Esophagus muscularis mucosa (tissue), 3 donors: ENCODE data around the gene NRG4.

Experiments used
- POLR2A ChIP-seq: fragments of 450-650 bp; IDR thresholded peaks from one replicate; pipeline ENCODE4 v1.6.1; 2017; ENCODE audit warnings: antibody characterized with exemption, moderate library complexity, mild to moderate bottlenecking, low read depth
- POLR2AphosphoS5 ChIP-seq, 2 donors: sonication (generic); formaldehyde crosslinking; IDR thresholded peaks; one replicate each; pipeline ENCODE4 v1.6.1; 2017; ENCODE audit warnings: antibody characterized with exemption in 2 of 2
- TF ChIP-seq, protein P1 (sequence below), 3 experiments: fragments of 200-600 bp in 2 of 3; fragments of 450-650 bp in 1 of 3; sonication (generic) in 2 of 3; IDR thresholded peaks; one replicate each; pipeline ENCODE4 v1.5.1; 2017 to 2019; ENCODE audit warnings: antibody characterized with exemption in 3 of 3, mild to moderate bottlenecking in 2 of 3, moderate library complexity in 1 of 3

DNA sequence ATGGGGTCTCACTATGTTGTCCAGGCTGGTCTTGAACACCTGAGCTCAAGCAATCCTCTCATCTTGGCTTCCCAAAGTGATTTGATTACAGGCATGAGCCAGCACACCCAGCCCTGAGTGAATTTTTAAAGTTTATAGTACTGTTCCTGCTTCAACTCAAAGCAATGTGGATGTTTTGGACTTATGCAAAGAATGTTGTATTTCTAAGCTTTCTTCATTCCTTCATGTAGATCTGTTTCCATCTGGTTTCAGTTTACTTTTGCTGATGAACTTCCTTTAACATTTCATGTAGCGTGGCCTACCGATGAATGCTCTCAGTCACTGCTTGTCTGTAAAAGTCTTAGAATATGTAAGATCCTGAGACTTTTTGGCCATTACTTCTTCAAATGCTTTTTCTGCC, 23.2 kb downstream of the NRG4 start:
- TF ChIP-seq, protein P1, sequence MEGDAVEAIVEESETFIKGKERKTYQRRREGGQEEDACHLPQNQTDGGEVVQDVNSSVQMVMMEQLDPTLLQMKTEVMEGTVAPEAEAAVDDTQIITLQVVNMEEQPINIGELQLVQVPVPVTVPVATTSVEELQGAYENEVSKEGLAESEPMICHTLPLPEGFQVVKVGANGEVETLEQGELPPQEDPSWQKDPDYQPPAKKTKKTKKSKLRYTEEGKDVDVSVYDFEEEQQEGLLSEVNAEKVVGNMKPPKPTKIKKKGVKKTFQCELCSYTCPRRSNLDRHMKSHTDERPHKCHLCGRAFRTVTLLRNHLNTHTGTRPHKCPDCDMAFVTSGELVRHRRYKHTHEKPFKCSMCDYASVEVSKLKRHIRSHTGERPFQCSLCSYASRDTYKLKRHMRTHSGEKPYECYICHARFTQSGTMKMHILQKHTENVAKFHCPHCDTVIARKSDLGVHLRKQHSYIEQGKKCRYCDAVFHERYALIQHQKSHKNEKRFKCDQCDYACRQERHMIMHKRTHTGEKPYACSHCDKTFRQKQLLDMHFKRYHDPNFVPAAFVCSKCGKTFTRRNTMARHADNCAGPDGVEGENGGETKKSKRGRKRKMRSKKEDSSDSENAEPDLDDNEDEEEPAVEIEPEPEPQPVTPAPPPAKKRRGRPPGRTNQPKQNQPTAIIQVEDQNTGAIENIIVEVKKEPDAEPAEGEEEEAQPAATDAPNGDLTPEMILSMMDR (IDR thresholded peaks at IDR 0.05), result no peak
- TF ChIP-seq POLR2AphosphoS5 (IDR thresholded peaks at IDR 0.05) (no peak), POLR2A (no peak)
